CD4-positive, alpha-beta T cell treated with Interleukin-21 for 1 hour (primary cell): ENCODE measurements around the gene FGFR4.

ENCODE experiments used
- DNase-seq: peaks from one replicate; pipeline ENCODE4 v3.0.0-alpha.2; 2020

The FGFR4 gene

DNA sequence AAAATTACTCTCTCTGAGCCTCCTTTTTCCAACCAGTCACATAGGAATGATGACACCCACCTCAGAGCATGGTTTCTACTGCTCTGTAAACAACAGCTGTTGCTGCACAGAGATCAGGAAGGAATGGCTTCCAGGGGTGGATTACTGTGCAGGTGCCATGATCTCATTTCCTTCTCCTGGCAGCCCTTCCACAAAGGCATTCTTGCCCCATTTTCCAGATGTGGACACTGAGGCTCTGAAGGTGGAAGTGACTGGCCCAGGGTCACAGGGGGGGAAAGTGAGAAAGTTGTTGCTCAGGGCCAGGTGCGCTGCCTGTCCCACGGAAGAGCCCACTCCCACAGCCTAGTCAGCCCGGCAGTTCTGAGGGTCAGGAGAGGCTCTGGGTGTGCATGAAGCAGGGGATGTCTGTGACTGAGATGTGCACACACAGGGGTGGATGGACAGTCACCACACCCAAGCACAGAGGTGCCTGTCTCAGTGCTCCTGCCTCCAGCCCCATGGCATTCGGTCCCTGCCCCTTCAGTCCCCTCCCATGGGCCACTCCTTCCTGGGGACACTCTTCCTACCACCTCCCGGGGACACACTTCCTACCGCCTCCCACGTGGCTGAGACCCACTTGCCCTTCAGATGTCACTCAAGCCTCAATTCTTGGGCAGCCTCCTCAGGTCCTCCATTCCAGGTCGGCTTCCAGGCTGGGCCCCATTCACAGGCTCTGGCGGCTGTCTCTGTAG, 17.0 kb downstream of the FGFR4 start:
- DNase-seq, result no peak

DNA sequence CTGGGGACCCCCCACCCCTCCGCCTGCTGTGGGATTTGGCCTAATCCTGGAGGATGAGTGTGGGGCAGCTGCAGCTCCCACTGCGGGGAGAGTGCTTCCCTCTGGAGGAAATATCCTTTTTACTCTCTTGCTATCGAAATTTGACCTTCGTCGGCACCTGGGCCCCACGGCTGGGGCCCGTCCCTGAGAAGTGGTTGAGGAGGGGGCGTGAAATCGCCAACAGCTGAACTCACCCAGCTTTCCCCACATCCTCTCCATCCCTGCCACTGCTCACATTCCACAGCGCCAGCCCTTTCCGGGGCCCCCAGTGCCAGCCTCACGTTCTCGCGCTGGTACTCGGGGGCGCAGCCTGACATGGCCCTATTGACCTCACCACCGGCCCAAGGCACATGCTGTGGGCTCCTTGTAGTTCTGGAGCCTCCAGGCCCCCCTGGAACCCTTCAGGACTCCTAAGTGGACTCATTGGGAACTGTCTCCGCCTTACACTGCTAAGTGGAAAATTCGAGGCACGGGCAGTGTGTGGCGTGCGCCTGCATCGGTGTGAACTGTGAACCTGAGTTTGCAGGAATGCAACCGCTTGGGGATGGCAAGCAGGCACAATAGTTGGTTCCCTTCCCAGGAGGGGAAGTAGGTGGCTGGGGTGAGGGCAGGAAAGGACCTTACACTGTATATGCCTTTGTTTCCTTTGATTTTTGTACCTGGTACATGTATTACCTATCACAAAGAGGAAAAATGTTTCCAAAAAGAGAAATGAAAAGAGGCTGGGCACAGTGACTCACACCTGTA, 19.2 kb downstream of the FGFR4 start:
- no peak for DNase-seq

DNA sequence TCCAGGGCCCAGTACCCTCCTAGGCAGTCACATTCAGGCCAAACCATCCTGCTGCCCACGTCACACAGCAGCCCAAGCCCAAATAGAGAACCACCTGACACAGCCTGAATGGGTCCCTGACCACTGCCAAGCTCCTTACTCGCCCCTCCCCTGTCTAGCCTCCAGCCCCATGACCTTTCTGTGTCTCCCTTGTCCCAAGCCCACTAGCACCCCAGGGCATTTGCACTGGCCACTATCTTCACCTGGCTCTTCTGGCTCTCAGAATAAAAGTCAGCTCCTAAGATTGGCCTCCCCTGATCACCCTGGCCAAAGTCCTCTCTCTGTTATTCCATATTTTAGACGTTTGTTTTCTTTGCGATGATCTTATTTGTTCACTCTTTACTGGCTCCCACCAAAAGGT, 20.4 kb downstream of the FGFR4 start:
- DNase-seq, result no peak

DNA sequence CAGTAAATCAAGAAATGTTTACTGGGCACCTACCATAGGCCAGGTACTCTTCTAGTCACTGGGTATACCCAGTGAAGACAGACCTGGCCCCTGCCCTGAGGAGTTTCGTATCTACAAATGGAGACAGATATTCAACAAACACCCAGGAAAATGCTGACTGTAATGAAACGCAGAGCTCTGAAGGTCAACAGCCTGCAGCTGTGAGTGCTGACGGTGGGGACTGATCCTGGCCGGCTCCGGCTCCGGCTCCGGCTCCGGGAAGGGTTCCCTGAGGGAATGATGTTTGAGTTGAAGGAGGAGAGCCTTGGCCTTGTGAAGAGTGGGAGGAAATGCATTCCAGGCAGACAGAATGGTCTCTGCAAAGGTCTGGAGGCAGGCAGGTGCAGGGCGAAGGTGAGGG, 23.1 kb downstream of the FGFR4 start:
- no peak for DNase-seq

DNA sequence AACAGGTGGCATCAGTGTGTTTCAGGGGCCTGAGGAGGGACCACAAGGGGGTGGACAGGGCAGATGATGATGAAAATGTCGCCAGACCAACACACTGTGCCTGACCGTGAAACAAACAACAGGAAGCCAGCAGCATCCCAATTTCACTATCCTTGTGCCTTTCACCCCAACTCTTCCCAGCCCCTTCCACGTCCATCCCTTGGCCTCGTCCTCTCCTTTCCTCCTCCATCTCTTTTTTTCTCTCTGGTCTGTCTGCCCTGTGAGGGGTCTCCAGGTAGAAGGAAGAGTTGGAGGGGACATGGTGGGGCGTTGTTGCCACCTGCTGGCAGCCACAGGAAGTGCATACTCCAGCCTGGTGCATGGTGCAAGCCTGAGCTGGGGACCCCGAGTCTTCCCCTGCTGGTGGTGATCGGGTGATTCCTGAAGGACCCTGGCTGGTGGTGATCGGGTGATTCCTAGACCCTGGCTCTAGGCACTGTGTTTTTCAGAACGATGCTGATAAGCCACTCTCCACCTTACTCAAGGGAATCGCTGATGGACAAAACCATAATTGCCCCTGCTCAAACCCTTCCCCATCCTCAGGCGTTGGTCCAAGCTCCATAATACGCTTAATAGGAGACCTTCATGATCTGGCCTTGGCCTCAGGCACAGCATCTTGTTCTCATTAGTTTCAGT, 25.1 kb downstream of the FGFR4 start:
- DNase-seq, result peak; percentile 65

DNA sequence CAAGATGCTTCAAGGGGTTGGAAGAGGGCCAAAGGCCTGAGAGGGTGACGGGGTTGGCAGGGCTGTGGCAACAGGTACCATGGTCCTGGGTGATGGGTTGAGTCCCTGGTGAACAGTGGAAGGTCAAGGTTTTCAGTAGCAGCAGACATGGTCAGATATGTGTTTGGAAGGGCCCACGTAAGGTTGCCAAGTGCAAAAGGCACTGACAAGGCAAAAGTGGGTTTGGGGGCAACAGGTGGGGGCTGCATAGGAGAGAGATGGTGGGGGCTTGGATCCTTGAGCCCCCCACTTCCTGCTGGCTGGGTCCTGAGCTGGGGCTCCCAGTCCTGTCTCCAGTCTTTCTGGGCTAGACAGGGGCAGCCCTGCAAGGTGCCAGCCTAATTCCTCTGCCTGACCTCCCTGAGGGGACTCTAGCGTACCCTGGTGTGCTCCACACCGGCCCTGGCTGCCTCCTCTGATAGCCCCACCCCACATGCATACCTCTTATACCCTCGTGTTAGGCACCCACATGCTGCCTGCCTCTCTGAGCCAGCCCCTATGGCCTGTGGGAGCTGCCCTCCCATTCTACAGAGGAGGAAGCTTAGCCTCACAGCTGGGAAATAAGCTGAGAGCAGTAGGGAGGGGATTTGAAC, 26.0 kb downstream of the FGFR4 start:
- no peak for DNase-seq

DNA sequence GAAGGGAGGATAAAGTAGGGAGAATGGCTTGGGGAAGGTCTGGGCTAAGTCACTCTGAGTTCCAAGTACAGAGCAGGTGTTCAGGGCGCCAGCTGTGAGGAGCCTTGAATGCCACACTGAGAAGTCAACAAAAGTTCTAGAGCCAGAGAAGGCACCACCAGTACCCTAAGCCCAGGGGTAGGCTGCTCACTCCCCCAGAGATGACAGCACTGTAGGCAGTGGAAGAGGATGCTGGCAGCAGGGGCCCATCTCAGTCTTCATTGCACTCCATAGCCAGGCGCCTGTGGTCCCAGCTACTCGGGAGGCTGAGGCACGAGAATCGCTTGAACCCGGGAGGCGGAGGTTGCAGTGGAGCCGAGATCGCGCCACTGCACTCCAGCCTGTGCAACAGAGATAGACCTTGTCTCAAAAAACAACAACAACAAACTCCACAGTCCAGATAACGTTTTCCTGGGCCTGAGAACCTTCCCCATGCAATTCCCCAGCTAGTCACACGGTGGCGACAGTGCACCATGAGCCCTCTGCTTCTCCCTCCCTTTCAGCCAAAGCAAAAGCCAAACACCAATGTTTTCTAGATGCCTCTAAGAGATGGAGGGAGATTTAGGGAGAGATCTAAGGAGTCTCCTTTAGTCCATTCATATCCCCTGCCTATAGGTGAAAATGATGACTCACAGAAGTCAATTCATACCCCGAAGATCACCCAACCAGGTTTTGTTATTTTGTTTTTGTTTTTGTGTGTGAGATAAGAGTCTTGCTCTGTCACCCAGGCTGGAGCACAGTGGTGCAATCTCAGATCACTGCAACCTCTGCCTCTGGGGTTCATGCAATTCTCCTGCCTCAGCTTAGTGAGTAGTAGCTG, 27.1 kb downstream of the FGFR4 start:
- peak; percentile 83 for DNase-seq

DNA sequence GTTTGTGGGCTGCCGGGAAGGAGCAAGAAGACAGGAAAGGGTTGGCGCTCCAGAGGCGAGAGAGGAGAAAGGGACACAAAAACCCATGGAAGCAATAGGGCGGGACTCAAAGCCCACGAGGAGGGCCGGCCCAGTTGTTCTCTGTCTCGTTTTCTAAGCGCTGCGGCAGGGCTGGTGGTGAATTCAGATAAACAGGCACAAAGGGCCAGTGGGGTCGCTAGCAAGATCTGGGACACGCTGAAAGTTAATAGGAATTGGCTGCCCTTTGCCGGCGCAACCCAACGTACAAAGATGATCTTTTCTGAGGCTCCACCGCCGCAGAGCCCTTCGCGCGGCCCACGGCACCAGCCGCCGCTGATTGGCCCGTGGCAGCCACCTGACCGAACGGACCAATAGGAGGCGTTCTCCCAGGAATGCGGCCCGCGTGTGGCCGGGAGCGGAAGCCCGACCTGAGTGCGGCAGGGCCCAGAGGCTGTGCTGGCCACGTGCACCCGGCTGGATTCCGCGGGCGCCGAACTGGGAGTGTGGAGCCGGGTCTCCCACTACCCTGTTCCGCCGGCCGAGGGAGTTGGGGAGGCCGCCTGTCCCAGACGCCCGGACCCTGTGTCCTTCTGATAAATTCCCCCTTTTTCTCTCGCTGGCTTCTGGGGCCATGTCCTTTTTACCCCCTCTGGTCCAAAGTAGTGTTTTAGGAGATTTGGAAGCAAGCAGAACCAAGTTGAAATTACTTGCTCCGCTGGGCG, 30.1 kb downstream of the FGFR4 start:
- peak; percentile 88 for DNase-seq

DNA sequence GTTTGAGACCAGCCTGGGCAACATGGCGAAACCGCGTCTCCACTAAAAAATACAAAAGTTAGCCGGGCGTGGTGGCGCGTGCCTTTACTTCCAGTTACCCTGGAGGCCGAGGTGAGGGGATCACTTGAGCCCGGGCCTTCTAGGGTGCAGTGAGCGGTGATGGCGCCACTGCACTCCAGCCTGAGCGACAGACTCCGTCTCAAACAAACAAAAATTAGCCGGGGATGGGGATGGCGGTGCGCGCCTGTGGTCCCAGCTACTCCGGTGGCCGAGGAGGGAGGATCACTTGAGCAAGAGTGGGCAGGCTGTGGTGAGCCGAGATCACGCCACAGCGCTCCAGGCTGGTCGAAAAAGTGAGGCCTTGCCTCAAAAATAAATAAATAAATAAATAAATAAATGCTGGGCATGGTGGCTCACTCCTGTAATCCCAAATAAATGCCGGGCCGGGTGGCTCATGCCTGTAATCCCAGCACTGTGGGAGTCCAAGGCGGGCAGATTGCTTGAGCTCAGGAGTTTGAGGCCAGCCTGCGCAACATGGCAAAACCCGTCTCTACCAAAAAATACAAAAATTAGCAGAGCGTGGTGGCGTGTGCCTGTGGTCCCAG, 30.8 kb downstream of the FGFR4 start:
- DNase-seq, result no peak

DNA sequence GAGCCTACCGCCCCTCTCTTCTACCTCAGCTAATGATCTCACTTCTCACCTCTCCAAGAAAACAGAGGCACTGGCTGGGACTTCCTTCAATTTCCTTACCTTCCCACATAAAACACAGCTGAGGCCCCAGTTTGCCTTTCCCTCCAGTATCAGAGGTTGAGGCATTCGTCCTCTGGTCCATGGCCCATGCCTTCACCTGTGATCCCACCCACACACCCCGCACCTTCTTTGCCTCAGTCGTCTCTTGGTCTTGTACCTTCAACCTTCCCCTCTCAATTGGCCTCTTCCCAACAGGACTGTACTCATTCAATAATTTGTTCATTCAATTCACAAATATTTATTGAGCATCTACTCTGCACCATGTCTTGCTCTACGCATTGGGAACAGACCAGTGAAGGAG, 35.9 kb downstream of the FGFR4 start:
- no peak for DNase-seq

DNA sequence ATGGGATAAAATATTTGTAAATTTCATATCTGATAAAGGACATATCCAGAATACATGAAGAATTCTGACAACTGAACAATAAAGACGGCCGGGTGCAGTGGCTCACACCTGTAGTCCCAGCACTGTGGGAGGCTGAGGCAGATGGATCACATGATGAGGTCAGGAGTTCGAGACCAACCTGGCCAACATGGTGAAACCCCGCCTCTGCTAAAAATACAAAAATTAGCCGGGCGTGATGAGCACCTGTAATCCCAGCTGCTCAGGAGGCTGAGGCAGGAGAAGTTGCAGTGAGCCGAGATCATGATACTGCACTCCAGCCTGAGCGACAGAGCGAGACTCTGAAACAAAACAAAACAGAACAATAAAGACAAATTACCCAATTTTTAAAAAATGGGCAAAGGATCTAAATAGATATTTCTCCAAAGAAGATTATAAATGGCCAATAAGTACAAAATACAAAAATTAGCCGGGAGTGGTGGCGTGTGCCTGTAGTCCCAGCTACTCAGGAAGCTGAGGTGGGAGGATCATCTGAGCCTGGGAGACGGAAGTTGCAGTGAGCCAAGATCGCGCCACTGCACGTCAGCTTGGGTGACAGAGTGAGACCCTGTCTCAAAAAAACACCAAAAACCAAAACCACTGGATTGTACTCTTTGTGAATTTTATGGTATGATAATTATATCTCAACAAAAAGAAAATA, 37.2 kb downstream of the FGFR4 start:
- no peak for DNase-seq

DNA sequence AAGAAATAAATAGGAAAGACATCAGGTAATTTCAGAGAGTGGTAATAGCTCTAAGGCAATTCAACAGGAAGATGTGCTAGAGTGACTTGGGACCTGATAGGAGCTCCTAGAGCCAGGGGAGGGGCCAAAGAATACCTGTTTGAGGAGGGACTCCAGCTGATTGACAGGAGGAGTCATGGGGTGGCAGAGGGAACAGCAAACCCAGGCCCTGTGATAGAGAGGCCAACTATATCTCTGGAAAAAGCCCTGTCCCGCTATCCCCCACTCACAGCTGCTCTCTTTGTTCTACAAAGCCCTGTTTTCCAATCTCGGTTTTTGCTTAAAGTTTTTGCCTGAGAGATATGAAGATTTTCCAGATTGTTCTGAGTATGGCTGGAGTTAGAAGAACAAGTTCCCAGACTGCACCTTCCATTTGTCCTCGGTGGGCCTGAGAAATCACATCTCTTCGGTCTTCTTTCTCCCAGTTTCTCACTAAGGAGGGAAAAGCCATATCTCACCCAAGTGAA, 37.8 kb downstream of the FGFR4 start:
- DNase-seq, result no peak

DNA sequence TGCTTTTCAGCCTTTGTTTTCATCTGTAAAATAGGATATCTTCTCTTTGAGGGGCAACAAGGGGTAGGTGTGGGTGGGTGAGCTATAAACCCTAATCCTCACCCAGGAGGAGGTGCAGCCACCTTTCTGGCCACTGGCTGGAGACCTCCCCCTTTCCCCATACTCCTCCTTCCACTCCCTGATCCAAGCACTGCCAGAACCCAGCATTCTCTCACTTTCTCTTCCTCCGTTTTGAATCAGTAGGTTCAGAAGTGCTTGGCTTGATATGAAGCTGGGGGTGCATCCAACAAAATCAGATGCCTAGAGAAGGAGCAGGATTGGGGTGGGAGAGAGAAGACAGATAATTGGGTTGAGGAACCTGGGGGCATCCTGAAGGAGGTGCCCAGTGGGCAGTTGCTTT, 40.1 kb downstream of the FGFR4 start:
- no peak for DNase-seq

DNA sequence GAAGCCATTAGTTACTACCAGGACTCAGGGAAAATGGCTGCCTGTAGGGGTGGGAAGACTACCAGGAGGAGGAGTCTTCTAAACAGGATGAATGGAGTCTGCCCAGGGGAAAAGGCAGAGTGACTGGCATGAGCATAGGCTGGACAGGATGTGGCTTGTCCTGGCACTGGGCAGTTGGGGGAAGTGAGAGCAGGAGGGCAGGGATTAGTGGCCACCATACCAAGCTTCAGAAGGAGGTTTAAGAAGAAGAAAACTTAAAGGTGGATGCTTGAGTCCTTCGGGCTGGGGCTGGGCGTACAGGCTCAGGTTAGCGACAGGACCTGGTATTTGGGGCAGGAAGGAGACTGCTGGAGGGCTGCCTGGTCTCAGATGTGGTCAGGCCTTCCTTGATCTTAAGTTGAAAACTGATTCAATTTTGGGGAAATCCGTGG, 41.9 kb downstream of the FGFR4 start:
- DNase-seq, result peak; percentile 41

DNA sequence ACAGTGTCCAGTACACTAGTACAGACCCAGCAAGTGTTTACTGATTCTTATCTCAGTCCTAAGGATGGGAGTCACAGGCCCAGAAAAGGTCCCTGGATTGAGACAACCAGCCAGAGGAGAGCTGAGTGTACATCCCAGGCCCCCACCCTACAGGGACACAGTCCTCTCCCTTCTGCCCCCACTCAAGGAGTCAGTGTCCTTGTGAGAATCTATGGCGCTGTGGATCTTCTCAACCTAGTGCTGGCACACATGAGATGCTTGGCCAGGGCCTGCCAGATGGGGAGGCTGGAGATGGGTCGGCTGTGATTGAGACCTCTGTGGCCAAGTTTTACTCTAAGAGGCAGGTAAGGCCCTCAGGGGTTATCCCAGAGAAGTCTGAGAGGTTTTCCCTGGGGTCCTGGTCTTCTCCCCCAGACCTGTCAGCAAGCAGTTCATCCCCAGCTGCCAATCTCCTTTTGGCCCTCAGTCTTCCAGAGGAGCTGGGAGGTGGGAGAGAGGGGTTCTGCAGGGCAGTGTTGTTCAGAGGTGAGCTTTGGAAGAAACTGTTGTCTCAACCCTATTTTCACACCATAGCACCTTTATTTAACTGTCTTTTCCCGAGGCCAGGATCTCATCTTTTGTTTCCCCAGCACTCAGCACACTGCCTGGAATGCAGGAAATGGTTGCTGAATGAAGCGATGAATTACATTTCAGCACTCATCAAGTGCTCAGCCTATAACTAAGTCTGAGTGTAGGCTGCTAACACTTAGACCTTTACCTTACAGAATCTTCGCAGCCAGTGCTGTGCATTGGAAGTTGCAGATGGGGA, 43.7 kb downstream of the FGFR4 start:
- no peak for DNase-seq

DNA sequence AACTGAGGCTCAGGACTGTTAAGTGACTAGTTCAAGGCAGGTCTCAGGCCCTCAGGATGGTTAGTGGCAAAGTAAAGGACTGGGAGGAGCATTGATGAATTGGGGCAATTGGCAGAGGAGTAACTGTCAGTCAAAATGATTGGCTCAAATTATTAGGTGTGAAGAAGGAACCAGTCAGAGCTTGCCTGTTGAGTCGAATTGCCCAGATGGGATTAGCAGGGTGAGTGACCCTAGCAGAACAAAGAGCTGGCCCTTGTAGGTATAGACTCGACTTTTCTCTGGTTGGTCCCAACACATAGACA, 44.3 kb downstream of the FGFR4 start:
- no peak for DNase-seq

DNA sequence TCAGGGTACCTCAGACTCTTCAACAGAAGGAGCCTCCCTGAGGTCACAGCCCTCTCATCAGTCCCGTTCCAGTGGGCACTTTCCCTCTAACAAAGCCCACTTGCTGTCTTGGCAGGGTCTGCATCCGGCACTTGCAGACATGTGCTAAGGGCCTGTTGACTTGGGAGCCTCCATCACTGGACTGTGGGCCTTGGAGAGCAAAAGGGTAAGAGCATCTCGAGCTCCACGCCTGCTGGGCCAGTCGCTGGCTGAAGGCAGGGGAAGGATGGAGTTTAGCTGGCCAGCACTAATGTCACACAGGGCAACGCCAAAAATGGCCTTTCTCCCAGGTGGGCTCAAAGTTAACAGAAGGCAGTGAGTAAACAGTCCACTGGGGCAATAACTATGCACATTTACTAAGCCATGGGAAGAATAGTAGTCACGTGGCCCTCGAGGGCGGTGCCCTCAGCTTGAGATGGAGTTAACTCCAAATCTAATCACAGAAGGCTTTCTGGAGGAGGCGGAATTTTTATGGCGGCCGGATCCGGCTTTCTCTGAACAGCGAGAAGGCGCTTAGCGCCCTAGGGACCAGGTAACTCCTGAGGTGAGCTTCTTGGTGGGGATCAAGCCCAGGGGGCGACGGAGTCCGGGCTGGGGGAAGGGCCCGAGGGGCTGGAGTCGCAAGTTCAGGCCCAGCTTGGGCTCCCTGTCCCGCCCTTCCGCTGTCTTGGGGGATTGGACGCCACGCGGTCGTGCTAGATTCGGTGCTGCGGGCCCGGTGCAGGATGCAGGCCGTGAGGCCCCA, 44.8 kb downstream of the FGFR4 start:
- no peak for DNase-seq

DNA sequence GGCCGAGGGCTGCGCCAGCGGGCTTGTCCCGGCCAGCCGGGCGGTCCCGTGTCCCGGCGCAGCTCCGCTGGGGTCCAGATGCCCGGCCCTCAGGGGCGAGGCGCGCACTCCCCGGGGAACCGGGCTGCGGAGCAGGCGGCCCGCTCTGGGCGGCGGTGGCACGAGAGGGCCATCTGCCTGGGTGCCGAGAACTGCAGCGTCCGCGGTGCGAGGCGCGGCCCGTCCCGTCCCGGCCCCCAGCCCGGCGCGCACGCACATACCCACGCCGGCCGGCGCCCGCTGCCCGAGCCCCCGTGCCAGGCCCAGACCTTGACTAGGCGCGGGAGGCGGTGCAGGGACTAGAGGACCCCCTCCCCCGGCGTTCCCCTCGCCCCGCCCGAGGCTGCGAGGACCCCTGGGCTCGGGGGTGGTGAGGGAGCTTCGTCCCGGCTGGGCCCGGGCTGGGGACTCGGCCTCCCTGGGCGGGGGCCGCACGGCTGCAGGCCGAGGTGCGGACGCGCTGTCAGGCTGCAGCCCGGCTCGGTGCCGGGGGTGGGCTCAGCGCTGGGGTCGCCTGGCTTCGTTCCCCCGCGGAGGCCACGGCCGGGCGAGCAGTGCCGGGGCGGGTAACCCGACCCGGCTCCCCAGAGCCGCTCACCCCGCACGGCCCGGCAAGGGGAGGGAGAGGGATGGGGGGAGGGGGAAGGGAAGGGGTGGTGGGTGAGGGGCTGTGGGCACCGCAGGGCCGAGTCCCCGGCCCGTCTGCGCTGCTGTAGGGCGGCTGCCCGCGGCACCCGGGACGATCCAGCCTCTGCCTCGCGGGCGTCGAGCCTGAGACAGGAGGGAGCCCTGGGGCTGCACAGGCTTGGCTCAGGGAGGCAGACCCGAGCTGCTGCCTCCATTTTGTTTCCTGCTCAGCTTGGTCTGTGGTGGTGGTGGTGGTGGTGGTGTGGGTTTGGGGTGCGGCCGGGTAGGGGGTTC, 45.7 kb downstream of the FGFR4 start:
- DNase-seq, result peak; percentile 65
